ENCODE data around the gene RANBP17.
"Not testable (repeated sequence)": the region's sequence is repeated elsewhere in the genome, so short reads cannot be mapped to it uniquely, and the experiment has no call there.

The RANBP17 gene

DNA sequence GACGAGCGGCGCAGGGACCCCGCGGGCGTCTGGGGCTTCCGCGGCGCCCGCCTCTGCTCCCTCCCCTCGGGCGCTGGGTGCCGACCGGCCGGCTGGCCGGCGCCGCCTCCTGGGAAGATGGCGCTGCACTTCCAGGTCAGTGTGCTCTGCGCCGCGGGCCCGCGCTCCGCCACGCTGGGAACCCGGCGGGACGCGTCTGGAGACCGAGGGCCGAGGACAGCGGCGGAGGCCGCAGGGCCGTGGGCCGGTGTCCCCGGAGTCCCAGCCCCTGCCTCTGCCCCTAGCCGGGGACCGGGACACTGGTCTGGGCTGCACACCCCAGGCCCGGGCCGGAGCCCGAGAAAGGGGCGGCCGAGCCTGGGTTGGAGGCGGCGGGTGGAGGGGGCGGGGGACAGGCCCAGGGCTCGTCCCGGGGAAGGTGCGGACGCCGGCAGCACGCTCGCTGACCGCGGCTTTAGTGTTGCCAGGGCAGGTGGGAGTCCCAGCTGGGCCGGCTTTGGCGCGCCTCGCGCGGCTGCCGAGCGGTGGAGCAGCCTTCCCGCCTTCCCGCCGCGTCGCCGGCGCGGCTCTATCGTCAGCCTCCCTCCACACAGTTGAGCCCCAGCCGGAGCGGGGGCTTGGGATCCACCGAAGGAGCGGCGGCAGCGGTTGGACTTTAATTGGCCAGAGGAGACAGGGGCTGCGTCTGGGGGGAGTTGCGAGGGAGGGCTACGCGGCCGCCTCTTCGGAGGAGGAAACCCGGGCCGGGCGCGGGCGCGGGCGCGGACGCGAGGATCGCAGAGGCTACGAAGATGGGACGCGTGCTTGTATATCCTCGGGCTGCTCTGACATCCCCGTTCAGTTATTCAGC, at the start of gene RANBP17:
TSS of gene RANBP17 (plus strand) at position 102 of the 850 bp plus-strand sequence.
- Histone ChIP-seq H4K20me1 (no peaks in the 10 kb centered on the region), H3K36me3 (no peaks in the 10 kb centered on the region), H3K27ac (no peak within 1 kb of the TSS), H3K4me3 (no peak within 1 kb of the TSS; a peak in 1 of 20 replicates), H3K4me1 (no peaks in the 10 kb centered on the region), H3K27me3 (no peaks in the 10 kb centered on the region), H3K9ac (no peak within 1 kb of the TSS), H3K4me2 (no peak within 1 kb of the TSS), H3K9me3 (replicated peaks in 1 of 11) (peaks cover 34 to 51% (median 40%) of the 10 kb centered on the region in 11 experiments)
- no peak for TF ChIP-seq Cebpa-rat (IDR thresholded peaks at IDR 0.05)

DNA sequence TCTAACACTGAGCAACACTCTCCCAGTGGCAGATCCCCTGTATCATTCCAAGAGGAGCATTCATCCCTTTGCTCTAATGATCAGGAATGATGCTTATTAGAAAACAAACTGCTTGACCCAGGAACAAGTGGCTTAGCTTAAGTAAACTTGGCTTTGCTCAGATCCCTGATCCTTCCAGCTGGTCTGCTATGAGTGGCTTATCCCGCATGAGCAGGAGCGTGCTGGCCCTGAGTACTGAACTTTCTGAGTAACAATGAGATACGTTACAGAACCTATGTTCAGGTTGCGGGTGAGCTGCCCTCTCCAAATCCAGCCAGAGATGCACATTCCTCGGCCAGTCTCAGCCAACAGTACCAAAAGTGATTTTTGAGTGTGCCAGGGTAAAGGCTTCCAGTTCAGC, 48.6 kb upstream of the RANBP17 start:
- H3K4me1 ChIP-seq = peaks cover 0 to 5% (median 0%) of the 10 kb centered on the region in 10 experiments; a peak in 1 of 20 replicates
- peaks cover 0 to 19% (median 6%) of the 10 kb centered on the region in 11 experiments; a peak in 10 of 22 replicates for H3K9me3 ChIP-seq (replicated peaks in 1 of 11)
- no peak overlapping the region for H3K9ac ChIP-seq
- H3K27me3 ChIP-seq = no peaks in the 10 kb centered on the region
- H3K4me2 ChIP-seq = no peak overlapping the region
- H4K20me1 ChIP-seq = no peaks in the 10 kb centered on the region
- TF ChIP-seq Cebpa-rat (IDR thresholded peaks at IDR 0.05) = no peak
- no peak overlapping the region for H3K4me3 ChIP-seq
- no peaks in the 10 kb centered on the region for H3K36me3 ChIP-seq
- H3K27ac ChIP-seq = no peak overlapping the region

DNA sequence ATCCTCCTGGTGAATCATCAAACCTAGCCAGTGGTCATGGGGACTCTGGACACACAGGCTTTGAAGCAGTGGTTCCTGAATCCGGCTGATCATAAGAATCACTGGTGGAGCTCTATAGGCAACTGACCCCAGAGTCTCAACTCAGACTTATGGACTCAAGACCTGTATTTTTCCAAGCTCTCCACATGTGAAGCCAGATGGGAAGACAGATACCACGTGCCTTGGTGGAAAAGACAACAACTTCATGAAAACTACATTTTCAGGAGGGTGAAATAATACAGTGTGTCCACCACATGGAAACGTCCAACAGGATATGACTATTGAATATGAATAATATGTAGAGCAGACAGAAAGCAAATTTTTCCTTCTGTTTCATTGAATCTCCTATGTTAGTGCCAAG, 44.6 kb upstream of the RANBP17 start:
- no peak for TF ChIP-seq Cebpa-rat (IDR thresholded peaks at IDR 0.05)
- no peak overlapping the region; a peak in 1 of 22 replicates for H3K4me2 ChIP-seq
- H3K36me3 ChIP-seq = no peaks in the 10 kb centered on the region
- no peak overlapping the region for H3K4me3 ChIP-seq
- H3K27me3 ChIP-seq = no peaks in the 10 kb centered on the region
- no peaks in the 10 kb centered on the region for H4K20me1 ChIP-seq
- no peak overlapping the region for H3K27ac ChIP-seq
- H3K9ac ChIP-seq = no peak overlapping the region
- peaks cover 0 to 19% (median 6%) of the 10 kb centered on the region in 11 experiments; a peak in 10 of 22 replicates for H3K9me3 ChIP-seq (replicated peaks in 1 of 11)
- H3K4me1 ChIP-seq = no peaks in the 10 kb centered on the region

DNA sequence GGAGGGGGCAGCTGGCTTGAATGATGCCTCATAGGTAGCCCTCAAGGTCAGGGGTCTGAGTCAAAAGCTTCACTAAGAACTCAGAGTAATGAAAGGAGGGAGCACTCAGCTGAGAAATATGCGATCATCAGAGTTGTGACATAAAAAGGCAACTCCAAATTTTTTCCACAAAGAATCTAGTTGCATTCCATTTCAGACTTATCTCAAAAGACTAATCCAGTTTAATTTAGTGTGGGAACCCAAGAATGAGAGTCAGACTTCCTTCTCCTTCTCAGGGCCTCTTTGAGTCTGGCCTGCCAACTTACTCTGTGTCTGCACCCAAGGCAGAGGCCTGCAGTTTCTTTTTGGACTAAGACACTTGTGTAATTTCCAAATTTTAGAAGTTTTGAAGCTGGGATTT, 43.6 kb upstream of the RANBP17 start:
- Histone ChIP-seq H3K9me3 (replicated peaks in 1 of 11) (peaks cover 0 to 19% (median 6%) of the 10 kb centered on the region in 11 experiments; a peak in 10 of 22 replicates), H3K27me3 (no peaks in the 10 kb centered on the region), H3K4me3 (no peak overlapping the region), H3K4me1 (no peaks in the 10 kb centered on the region), H4K20me1 (no peaks in the 10 kb centered on the region), H3K36me3 (no peaks in the 10 kb centered on the region), H3K27ac (no peak overlapping the region), H3K9ac (no peak overlapping the region), H3K4me2 (no peak overlapping the region)
- no peak for TF ChIP-seq Cebpa-rat (IDR thresholded peaks at IDR 0.05)

DNA sequence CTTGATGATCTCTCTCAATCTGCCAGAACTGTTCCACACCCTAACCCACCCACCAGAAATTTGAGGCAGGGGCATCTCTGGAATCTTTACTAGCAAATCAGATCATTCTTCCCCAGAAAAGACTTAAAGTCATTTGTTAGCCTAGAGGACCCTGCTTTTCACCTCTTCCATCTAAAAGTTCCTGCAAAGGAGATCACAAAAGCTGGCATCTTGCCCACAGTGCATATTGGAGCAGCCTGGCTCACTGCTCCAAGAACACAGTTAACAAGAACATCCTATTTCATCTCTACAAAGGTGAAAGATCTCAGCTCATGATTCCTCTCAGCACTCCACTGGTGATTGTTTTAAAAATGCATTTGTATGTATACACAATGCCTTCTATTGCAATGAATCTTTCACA, 42.0 kb upstream of the RANBP17 start:
- no peak overlapping the region for H3K4me3 ChIP-seq
- no peaks in the 10 kb centered on the region for H4K20me1 ChIP-seq
- H3K4me1 ChIP-seq = no peaks in the 10 kb centered on the region
- no peak overlapping the region for H3K9ac ChIP-seq
- H3K36me3 ChIP-seq = no peaks in the 10 kb centered on the region
- no peak for TF ChIP-seq Cebpa-rat (IDR thresholded peaks at IDR 0.05)
- H3K9me3 ChIP-seq (replicated peaks in 1 of 11) = peaks cover 0 to 17% (median 6%) of the 10 kb centered on the region in 11 experiments; a peak in 10 of 22 replicates
- no peak overlapping the region for H3K27ac ChIP-seq
- H3K27me3 ChIP-seq = no peaks in the 10 kb centered on the region
- H3K4me2 ChIP-seq = no peak overlapping the region

DNA sequence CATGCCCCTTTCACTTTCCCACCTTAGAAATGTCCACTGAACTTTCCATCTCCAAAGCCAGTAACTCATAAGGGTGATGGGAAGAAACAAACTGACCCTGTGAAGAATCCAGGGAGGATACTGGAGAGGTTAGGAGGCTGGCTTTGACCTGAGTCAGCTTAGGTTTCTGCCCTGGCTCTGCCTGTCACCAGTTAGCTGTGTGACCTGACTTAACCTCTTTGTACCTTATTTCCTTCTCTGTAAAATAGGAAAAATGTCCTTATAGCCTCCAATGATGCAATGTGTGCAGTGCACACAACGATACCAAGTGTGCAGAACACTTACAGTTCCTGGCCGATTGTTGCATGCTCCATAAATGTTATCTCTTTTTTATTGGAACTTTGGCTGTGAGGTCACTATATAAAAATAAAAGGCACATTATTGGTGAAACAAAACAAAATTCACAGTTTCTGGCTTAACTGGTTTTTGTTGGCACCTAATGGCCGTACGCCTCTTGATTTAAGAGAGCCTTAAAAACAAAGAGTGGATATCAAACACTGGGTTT, 40.5 kb upstream of the RANBP17 start:
- Histone ChIP-seq H3K9ac (no peak overlapping the region), H3K27me3 (no peaks in the 10 kb centered on the region), H4K20me1 (no peaks in the 10 kb centered on the region), H3K4me3 (no peak overlapping the region), H3K9me3 (replicated peaks in 1 of 11) (peaks cover 8 to 22% (median 15%) of the 10 kb centered on the region in 11 experiments; a peak in 18 of 22 replicates), H3K27ac (no peak overlapping the region), H3K4me2 (no peak overlapping the region), H3K36me3 (no peaks in the 10 kb centered on the region), H3K4me1 (no peaks in the 10 kb centered on the region)
- no peak for TF ChIP-seq Cebpa-rat (IDR thresholded peaks at IDR 0.05)

DNA sequence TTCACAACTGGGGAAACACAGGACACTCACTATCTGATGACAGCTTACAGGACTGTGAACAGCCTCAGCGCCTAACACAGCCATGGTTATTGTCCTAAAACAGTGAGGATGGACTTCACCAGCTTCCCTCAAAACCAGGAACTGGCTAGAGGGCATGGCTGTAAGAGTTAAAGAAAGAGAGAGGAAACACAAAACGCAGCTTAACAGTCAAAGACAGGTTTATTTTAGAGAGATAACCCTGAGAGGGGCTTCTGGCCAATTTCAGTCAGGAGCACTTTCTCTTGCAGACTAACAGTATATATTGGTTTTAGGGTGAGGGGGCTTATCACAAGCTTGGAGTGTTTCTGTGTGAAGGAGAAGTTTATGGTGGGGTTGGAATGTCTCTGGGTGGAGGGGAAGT, 35.7 kb upstream of the RANBP17 start:
- TF ChIP-seq Cebpa-rat (IDR thresholded peaks at IDR 0.05) = no peak
- Histone ChIP-seq H3K27ac (no peak overlapping the region), H3K4me3 (no peak overlapping the region), H3K9me3 (replicated peaks in 1 of 11) (peaks cover 10 to 27% (median 15%) of the 10 kb centered on the region in 11 experiments; a peak in 17 of 22 replicates), H3K9ac (no peak overlapping the region), H3K27me3 (no peaks in the 10 kb centered on the region), H3K36me3 (no peaks in the 10 kb centered on the region), H3K4me1 (no peaks in the 10 kb centered on the region), H4K20me1 (no peaks in the 10 kb centered on the region), H3K4me2 (no peak overlapping the region)

DNA sequence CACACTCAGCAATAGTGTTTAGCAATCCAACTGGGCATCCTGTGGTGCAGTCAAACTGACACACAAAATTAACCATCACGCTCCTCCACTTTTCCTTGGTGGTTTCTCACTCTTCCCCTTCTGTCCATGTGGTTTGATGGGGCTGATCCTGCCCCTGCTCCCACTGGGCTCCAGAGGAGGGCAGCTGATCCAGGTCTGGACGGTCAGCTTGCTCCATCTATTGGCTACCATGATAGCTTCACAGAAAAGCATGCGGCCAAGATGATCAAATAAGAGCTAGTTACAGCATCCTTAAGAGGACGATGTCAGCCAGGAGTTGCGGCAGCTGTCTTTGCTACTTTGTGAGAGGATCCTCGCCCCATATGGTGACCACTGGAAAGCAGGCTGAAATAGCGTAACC, 29.6 kb upstream of the RANBP17 start:
- Histone ChIP-seq H3K9me3 (replicated peaks in 1 of 11) (peaks cover 0 to 5% (median 0%) of the 10 kb centered on the region in 11 experiments; a peak in 4 of 22 replicates), H4K20me1 (no peaks in the 10 kb centered on the region), H3K4me1 (no peaks in the 10 kb centered on the region), H3K27ac (no peak overlapping the region), H3K27me3 (no peaks in the 10 kb centered on the region), H3K9ac (no peak overlapping the region), H3K4me3 (no peak overlapping the region), H3K4me2 (no peak overlapping the region), H3K36me3 (no peaks in the 10 kb centered on the region)
- no peak for TF ChIP-seq Cebpa-rat (IDR thresholded peaks at IDR 0.05)

DNA sequence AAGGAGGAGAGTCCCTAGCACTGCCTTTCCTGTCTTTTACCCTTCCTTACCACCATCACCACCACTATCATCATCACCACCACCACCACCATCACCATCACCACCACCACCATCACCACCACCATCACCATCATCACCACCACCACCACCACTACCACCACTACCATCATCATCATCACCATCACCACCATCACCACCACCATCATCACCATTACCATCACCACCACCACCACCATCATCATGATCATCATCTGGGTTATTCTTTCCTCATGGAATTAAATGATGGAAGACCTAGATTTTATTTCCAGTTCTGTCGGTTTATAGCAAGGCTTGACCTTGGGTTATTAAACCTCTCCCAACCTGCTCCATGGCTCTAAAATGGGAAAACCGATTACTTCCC, 27.8 kb upstream of the RANBP17 start:
- H3K27ac ChIP-seq; H4K20me1 ChIP-seq; H3K4me1 ChIP-seq; H3K4me2 ChIP-seq; H3K9ac ChIP-seq; H3K27me3 ChIP-seq; H3K36me3 ChIP-seq; H3K4me3 ChIP-seq; H3K9me3 ChIP-seq (replicated peaks in 1 of 11): not testable (repeated sequence)

DNA sequence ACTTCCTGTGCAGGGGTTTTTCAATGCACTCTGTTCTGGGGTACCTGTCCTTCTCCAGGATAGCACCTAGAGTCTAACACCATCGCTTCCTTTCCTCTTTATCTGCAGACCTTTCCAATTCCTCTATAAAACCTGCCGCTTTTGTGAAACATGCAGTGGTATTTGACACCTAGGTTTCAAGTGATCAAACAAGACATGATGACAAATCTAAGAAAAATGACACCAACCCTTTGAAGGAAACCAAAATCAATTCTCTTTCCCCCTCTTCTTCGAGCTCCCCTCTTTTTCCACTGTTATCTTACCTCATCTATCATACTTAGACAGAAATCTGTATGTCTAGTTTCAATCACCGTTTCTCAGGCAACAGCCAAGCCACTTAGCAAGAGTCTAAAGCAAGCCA, 25.6 kb upstream of the RANBP17 start:
- no peak for TF ChIP-seq Cebpa-rat (IDR thresholded peaks at IDR 0.05)
- no peak overlapping the region for H3K27ac ChIP-seq

More for the DNA sequence above, 25.6 kb upstream of the RANBP17 start:
- Histone ChIP-seq H3K4me2 (no peak overlapping the region), H3K9ac (no peak overlapping the region), H4K20me1 (no peaks in the 10 kb centered on the region), H3K9me3 (replicated peaks in 1 of 11) (no peaks in the 10 kb centered on the region), H3K4me3 (no peak overlapping the region), H3K4me1 (peaks cover 0 to 5% (median 0%) of the 10 kb centered on the region in 10 experiments; a peak in 1 of 20 replicates), H3K27me3 (no peaks in the 10 kb centered on the region), H3K36me3 (no peaks in the 10 kb centered on the region)

All from BLaER1 treated with 17β-estradiol and CSF1 and Interleukin-3, amounts not matched to agents 10 nM and 100 nM (cell line).